ENCODE measurements around the gene SRXN1.
"Not testable (repeated sequence)": the region's sequence is repeated elsewhere in the genome, so short reads cannot be mapped to it uniquely, and the experiment has no call there.

SRXN1 gene

GRCh38 chr20:695165-695866, 42.3 kb upstream of the SRXN1 start:
- no peak for DNase-seq (ENCODE audit: low read depth)
- no peak overlapping the region for H3K4me3 ChIP-seq (ENCODE audit: low read depth, low read length)
- no peak for TF ChIP-seq CTCF (IDR thresholded peaks at IDR 0.05; ENCODE audit: low read depth, low read length, missing control alignments)

GRCh38 chr20:694496-694895, 41.5 kb upstream of the SRXN1 start:
- no peak for DNase-seq (ENCODE audit: low read depth)
- H3K4me3 ChIP-seq (ENCODE audit: low read depth, low read length): no peak overlapping the region
- no peak for TF ChIP-seq CTCF (IDR thresholded peaks at IDR 0.05; ENCODE audit: low read depth, low read length, missing control alignments)

GRCh38 chr20:693786-694185, 40.8 kb upstream of the SRXN1 start:
- not testable (repeated sequence) for DNase-seq (ENCODE audit: low read depth); H3K4me3 ChIP-seq (ENCODE audit: low read depth, low read length)

GRCh38 chr20:692044-692443, 39.0 kb upstream of the SRXN1 start:
- H3K4me3 ChIP-seq (ENCODE audit: low read depth, low read length): no peak overlapping the region
- no peak for TF ChIP-seq CTCF (IDR thresholded peaks at IDR 0.05; ENCODE audit: low read depth, low read length, missing control alignments)
- DNase-seq (ENCODE audit: low read depth): no peak

GRCh38 chr20:689947-690346, 36.9 kb upstream of the SRXN1 start:
- DNase-seq (ENCODE audit: low read depth): no peak
- no peak overlapping the region for H3K4me3 ChIP-seq (ENCODE audit: low read depth, low read length)
- no peak for TF ChIP-seq CTCF (IDR thresholded peaks at IDR 0.05; ENCODE audit: low read depth, low read length, missing control alignments)

- no peak for DNase-seq (ENCODE audit: low read depth)
- no peak for TF ChIP-seq CTCF (IDR thresholded peaks at IDR 0.05; ENCODE audit: low read depth, low read length, missing control alignments)
- H3K4me3 ChIP-seq (ENCODE audit: low read depth, low read length): no peak overlapping the region
Measured at GRCh38 chr20:689348-689747, 36.3 kb upstream of the SRXN1 start.

GRCh38 chr20:688809-689212, 35.8 kb upstream of the SRXN1 start:
- no peak for DNase-seq (ENCODE audit: low read depth)
- H3K4me3 ChIP-seq (ENCODE audit: low read depth, low read length): no peak overlapping the region

More at GRCh38 chr20:688809-689212, 35.8 kb upstream of the SRXN1 start:
- no peak for TF ChIP-seq CTCF (IDR thresholded peaks at IDR 0.05; ENCODE audit: low read depth, low read length, missing control alignments)

Measured in GM12864 (cell line).